Measurements from ENCODE around the gene ACAP2. TPM values are rescaled to one million over a fixed set of nuclear protein-coding genes. Genes with fewer than 3 reads are reported as not detected.

The ACAP2 gene
- polyA plus RNA-seq, 3 donors: 41.5 to 96.5 (median 71.6) TPM

GRCh38 chr3:195245531-195245951, 197.3 kb downstream of the ACAP2 start:
- no peak overlapping the region for H3K27ac Mint-ChIP-seq
- no peak overlapping the region for H2AFZ ChIP-seq (ENCODE audit: insufficient read depth, low read depth, low read length, poor library complexity, severe bottlenecking)
- no peak for DNase-seq
- H3K36me3 Mint-ChIP-seq: peaks cover 18 to 41% of the 10 kb centered on the region in 2 donors
- H3K4me3 Mint-ChIP-seq: no peak overlapping the region
- peaks cover 3% of the 10 kb centered on the region for H3K4me1 Mint-ChIP-seq
- no peak overlapping the region for H3K4me2 ChIP-seq (replicated peaks; ENCODE audit: extremely low read depth, low read length, poor library complexity, severe bottlenecking)
- H3K79me2 ChIP-seq (ENCODE audit: insufficient read depth, low read length): no peaks in the 10 kb centered on the region
- TF ChIP-seq CTCF (IDR thresholded peaks at IDR 0.05): no peak
- no peaks in the 10 kb centered on the region for H3K4me1 ChIP-seq (ENCODE audit: control insufficient read depth in 1 of 2, insufficient read depth in 2 of 2, low read length in 2 of 2)
- peaks cover 4% of the 10 kb centered on the region for H4K20me1 ChIP-seq (ENCODE audit: insufficient read depth, low read length)
- H3K27ac ChIP-seq (ENCODE audit: low read depth in 1 of 2, low read length in 2 of 2): no peak overlapping the region
- H3K9me3 Mint-ChIP-seq: peaks cover 0 to 3% (median 0%) of the 10 kb centered on the region in 7 donors
- H3K27me3 Mint-ChIP-seq (ENCODE audit: low read depth in 3 of 3): no peaks in the 10 kb centered on the region
- no peaks in the 10 kb centered on the region for H3K9me3 ChIP-seq (replicated peaks in 1 of 2; ENCODE audit: control insufficient read depth in 1 of 2, insufficient read depth in 1 of 2, low read length in 2 of 2)
- no peak overlapping the region for H3K4me3 ChIP-seq (replicated peaks in 1 of 3; ENCODE audit: low read depth in 2 of 3, low read length in 3 of 3)
- H3K27me3 ChIP-seq (ENCODE audit: control insufficient read depth in 2 of 2, insufficient read depth in 2 of 2, low read length in 2 of 2): no peaks in the 10 kb centered on the region
- intact Hi-C loops (cut with micrococcal nuclease): no loop called here
- H3K9ac ChIP-seq (ENCODE audit: insufficient read depth, low read length, poor library complexity, severe bottlenecking): no peak overlapping the region
- H3K36me3 ChIP-seq (replicated peaks in 1 of 2; ENCODE audit: control insufficient read depth in 1 of 2, insufficient read depth in 2 of 2, low read length in 2 of 2): peaks cover 0 to 16% of the 10 kb centered on the region in 2 donors
- WGBS (ENCODE audit: insufficient coverage): 98% methylated on average over 16 of the region's 16 CpGs

- Mint-ChIP-seq H3K27ac (peak overlapping the region in 1 of 7 donors; percentile 37), H3K27me3 (ENCODE audit: low read depth in 3 of 3) (no peaks in the 10 kb centered on the region), H3K4me3 (no peak overlapping the region), H3K36me3 (peaks cover 27 to 38% of the 10 kb centered on the region in 2 donors), H3K9me3 (peaks cover 0 to 14% (median 12%) of the 10 kb centered on the region in 7 donors), H3K4me1 (no peaks in the 10 kb centered on the region)
- Histone ChIP-seq H4K20me1 (ENCODE audit: insufficient read depth, low read length) (no peaks in the 10 kb centered on the region), H3K36me3 (replicated peaks in 1 of 2; ENCODE audit: control insufficient read depth in 1 of 2, insufficient read depth in 2 of 2, low read length in 2 of 2) (peaks cover 0 to 15% of the 10 kb centered on the region in 2 donors), H2AFZ (ENCODE audit: insufficient read depth, low read depth, low read length, poor library complexity, severe bottlenecking) (no peak overlapping the region), H3K9ac (ENCODE audit: insufficient read depth, low read length, poor library complexity, severe bottlenecking) (no peak overlapping the region), H3K4me1 (ENCODE audit: control insufficient read depth in 1 of 2, insufficient read depth in 2 of 2, low read length in 2 of 2) (no peaks in the 10 kb centered on the region), H3K27ac (ENCODE audit: low read depth in 1 of 2, low read length in 2 of 2) (no peak overlapping the region), H3K79me2 (ENCODE audit: insufficient read depth, low read length) (no peaks in the 10 kb centered on the region), H3K27me3 (ENCODE audit: control insufficient read depth in 2 of 2, insufficient read depth in 2 of 2, low read length in 2 of 2) (no peaks in the 10 kb centered on the region), H3K4me3 (replicated peaks in 1 of 3; ENCODE audit: low read depth in 2 of 3, low read length in 3 of 3) (no peak overlapping the region), H3K4me2 (replicated peaks; ENCODE audit: extremely low read depth, low read length, poor library complexity, severe bottlenecking) (no peak overlapping the region), H3K9me3 (replicated peaks in 1 of 2; ENCODE audit: control insufficient read depth in 1 of 2, insufficient read depth in 1 of 2, low read length in 2 of 2) (peaks cover 6 to 14% of the 10 kb centered on the region in 2 donors)
- WGBS (ENCODE audit: insufficient coverage): 91% methylated on average over 10 of the region's 12 CpGs
- DNase-seq: no peak
- TF ChIP-seq CTCF (IDR thresholded peaks at IDR 0.05): no peak
- intact Hi-C loops (cut with micrococcal nuclease): no loop called here
These were observed 201.0 kb downstream of the ACAP2 start for GRCh38 chr3:195241592-195242355.
